A549 (cell line): ENCODE results near the gene FAM181A. TPM values are rescaled to one million over a fixed set of nuclear protein-coding genes. Genes with fewer than 3 reads are reported as not detected.
A peak's percentile ranks its signal among the peaks of the same experiment; 100 is the strongest.

Experiments
- ATAC-seq, 2 experiments: fragments of 200-7000 bp in 1 of 2; fragments of >200 bp in 1 of 2; cut with Nextera tagmentation in 1 of 2; cut with Tn5 transposase in 1 of 2; 3 replicates each; pipeline versions ENCODE4 v1.8.0 to v1.9.1; 2018 to 2020; ENCODE audit warnings: mild to moderate bottlenecking in 1 of 2, moderate library complexity in 1 of 2
- CTCF ChIA-PET: fragments of 300-600 bp; sonication (Branson Sonifier 250); formaldehyde crosslinking; extraction: SDS; loops from one replicate; lab custom pipeline; 2021; ENCODE audit warnings: antibody characterized with exemption, inconsistent platforms; lab: Yijun Ruan, JAX
- POLR2A ChIA-PET: fragments of 350-600 bp; formaldehyde crosslinking; extraction: SDS; loops from one replicate; lab custom pipeline; 2021; ENCODE audit warnings: antibody characterized with exemption, inconsistent platforms; lab: Yijun Ruan, JAX
- DNase-seq, 2 experiments: peaks; one replicate each; pipeline versions ENCODE4 v3.0.0 to v3.0.0-alpha.2; 2011 to 2016; ENCODE audit warnings: low read depth in 1 of 2, low spot score in 1 of 2
- FAIRE-seq: peaks from 2 replicates; lab custom pipeline; 2011; peaks lifted over from hg19 to GRCh38; lab: Jason Lieb, UNC
- H3K27ac ChIP-seq, 2 experiments: fragments of >200 bp; sonication (Bioruptor Twin); formaldehyde crosslinking; 3 replicates each; pipeline ENCODE4 v1.5.1; 2016 to 2017
- H3K4me1 ChIP-seq: fragments of >200 bp; sonication (Bioruptor Twin); formaldehyde crosslinking; 3 replicates; pipeline ENCODE4 v1.6.1; 2016
- H3K4me2 ChIP-seq: fragments of >200 bp; sonication (Bioruptor Twin); formaldehyde crosslinking; 3 replicates; pipeline ENCODE4 v1.6.1; 2016
- H3K4me3 ChIP-seq: fragments of >200 bp; sonication (Bioruptor Twin); formaldehyde crosslinking; 3 replicates; pipeline ENCODE4 v1.5.1; 2016
- H3K9me3 ChIP-seq: fragments of >200 bp; sonication (Bioruptor Twin); formaldehyde crosslinking; 3 replicates; pipeline ENCODE4 v1.6.1; 2016
- CTCF ChIP-seq: fragments of >200 bp; sonication (Bioruptor Twin); formaldehyde crosslinking; IDR thresholded peaks from 3 replicates; pipeline ENCODE4 v1.5.1; 2016
- E2F6 ChIP-seq: IDR thresholded peaks from 2 replicates; pipeline ENCODE4 v1.6.1; 2012; ENCODE audit warnings: low read depth, borderline replicate concordance
- EHMT2 ChIP-seq: fragments of 200-600 bp; sonication (generic); IDR thresholded peaks from 2 replicates; pipeline ENCODE4 v1.6.1; 2016; ENCODE audit warnings: antibody characterized with exemption, low read depth, mild to moderate bottlenecking, moderate library complexity
- EP300 ChIP-seq, 2 experiments: fragments of >200 bp; sonication (Bioruptor Twin); formaldehyde crosslinking; IDR thresholded peaks; 2 replicates in 1 of 2; 3 replicates in 1 of 2; pipeline ENCODE4 v1.6.1; 2016 to 2017
- FOSL2 ChIP-seq, 2 experiments: fragments of 450-650 bp in 1 of 2; fragments of >200 bp in 1 of 2; sonication (Bioruptor Twin) in 1 of 2; formaldehyde crosslinking; IDR thresholded peaks; 2 replicates each; pipeline versions ENCODE4 v1.5.0 to v1.6.1; 2016 to 2020; ENCODE audit warnings: mild to moderate bottlenecking in 1 of 2, moderate library complexity in 1 of 2
- FOXS1 ChIP-seq: fragments of 250-450 bp; sonication (Bioruptor Pico); IDR thresholded peaks from 2 replicates; pipeline ENCODE4 v1.5.0; 2020; ENCODE audit warnings: mild to moderate bottlenecking, moderate library complexity
- HDAC2 ChIP-seq: fragments of 200-600 bp; sonication (generic); IDR thresholded peaks from 2 replicates; pipeline ENCODE4 v1.6.1; 2016
- HEYL ChIP-seq: fragments of 250-450 bp; sonication (Bioruptor Pico); IDR thresholded peaks from 2 replicates; pipeline ENCODE4 v1.8.0; 2021; ENCODE audit warnings: mild to moderate bottlenecking, moderate library complexity
- JUNB ChIP-seq: fragments of >200 bp; sonication (Bioruptor Twin); formaldehyde crosslinking; IDR thresholded peaks from 2 replicates; pipeline ENCODE4 v1.6.1; 2016
- MYC ChIP-seq: IDR thresholded peaks from 2 replicates; pipeline ENCODE4 v1.6.1; 2012; ENCODE audit warnings: mild to moderate bottlenecking, inconsistent platforms, low read length, improper control_type of control experiment, borderline replicate concordance
- POLR2A ChIP-seq: IDR thresholded peaks from 2 replicates; pipeline ENCODE4 v1.6.1; 2012; ENCODE audit warnings: mild to moderate bottlenecking, low read length
- RAD21 ChIP-seq, 2 experiments: fragments of >200 bp in 1 of 2; sonication (Bioruptor Twin) in 1 of 2; formaldehyde crosslinking in 1 of 2; IDR thresholded peaks in 1 of 2; conservative IDR thresholded peaks in 1 of 2; 2 replicates in 1 of 2; 3 replicates in 1 of 2; pipeline ENCODE4 v1.6.1; 2012 to 2018; ENCODE audit warnings: inconsistent platforms in 1 of 2
- REST ChIP-seq: fragments of 200-600 bp; sonication (generic); IDR thresholded peaks from 2 replicates; pipeline ENCODE4 v1.6.1; 2016; ENCODE audit warnings: antibody characterized with exemption, mild to moderate bottlenecking, moderate library complexity
- RFX5 ChIP-seq: fragments of 450-650 bp; IDR thresholded peaks from 2 replicates; pipeline ENCODE4 v1.7.1; 2014; ENCODE audit warnings: antibody characterized with exemption, mild to moderate bottlenecking, moderate library complexity
- SMC3 ChIP-seq: fragments of >200 bp; sonication (Bioruptor Twin); formaldehyde crosslinking; IDR thresholded peaks from 3 replicates; pipeline ENCODE4 v1.6.1; 2018; ENCODE audit warnings: inconsistent platforms
- TP53 ChIP-seq: fragments of 250-450 bp; sonication (Bioruptor Pico); IDR thresholded peaks from 2 replicates; pipeline ENCODE4 v1.5.0; 2021; ENCODE audit warnings: mild to moderate bottlenecking, moderate library complexity
- ZC3H11A ChIP-seq: fragments of 450-650 bp; IDR thresholded peaks from 2 replicates; pipeline ENCODE4 v1.6.1; 2014; ENCODE audit warnings: antibody characterized with exemption, mild to moderate bottlenecking
- ZFP36 ChIP-seq: fragments of 450-650 bp; IDR thresholded peaks from 2 replicates; pipeline ENCODE4 v1.6.1; 2014; ENCODE audit warnings: borderline replicate concordance; ENCODE audit not compliant: partially characterized antibody
- WGBS: methylation state at CpG from one replicate; pipeline ENCODE4 v1.1.6; 2017; ENCODE audit errors: missing lambda C conversion rate; 5-methylcytosine and 5-hydroxymethylcytosine counted together
- polyA plus RNA-seq, 4 experiments: library from polyadenylated mRNA; depleted of rRNA in 3 of 4; stranded (reverse); fragments of >200 nt; fragmentation: RNase III in 1 of 4; extraction: RNeasy Plus Mini Kit Qiagen cat#74134 plus additional on column Dnase treatment in 1 of 4; gene quantifications; 2 replicates in 3 of 4; 3 replicates in 1 of 4; pipeline ENCODE4 v1.2.3, GENCODE V29; 2011 to 2017

Gene FAM181A
- polyA plus RNA-seq, 2 of the 4 experiments (the other 2 are of a cell fraction): not detected

GRCh38 chr14:93892923-93893558 lies 34.1 kb upstream of the FAM181A start:
- H3K4me1 ChIP-seq: no peaks in the 10 kb centered on the region
- FAIRE-seq (no peak), ATAC-seq (peak; percentile 65 to 89; a peak in 3 of 6 replicates), DNase-seq (peak; percentile 52 to 54)
- H3K27ac ChIP-seq: no peak overlapping the region
- ChIA-PET POLR2A (no interaction called here), CTCF (interaction anchor here (0.6 to 2.4 kb wide), 18 partner anchors 8 to 425 kb away, joined by 3 to 16 read pairs (median 4); no protein-coding TSS in a partner anchor)
- H3K4me2 ChIP-seq: no peak overlapping the region
- WGBS: 39% methylated on average over 13 of the region's 13 CpGs
- H3K4me3 ChIP-seq: no peak overlapping the region
- no peaks in the 10 kb centered on the region for H3K9me3 ChIP-seq
- TF ChIP-seq ZC3H11A (no peak), REST (no peak), FOXS1 (CRISPR knock-in tag) (no peak), CTCF (peak; percentile 61), SMC3 (peak; percentile 78), EP300 (IDR thresholded peaks at IDR 0.05) (no peak), POLR2A (no peak), MYC (no peak), RAD21 (conservative IDR thresholded peaks at IDR 0.05 in 1 of 2, IDR thresholded peaks at IDR 0.05 in 1 of 2) (peak; percentile 59 to 64)

GRCh38 chr14:93893661-93894261 lies 33.4 kb upstream of the FAM181A start:
- H3K27ac ChIP-seq: no peak overlapping the region
- POLR2A ChIA-PET: no interaction called here
- H3K9me3 ChIP-seq: no peaks in the 10 kb centered on the region
- no peak for TF ChIP-seq HEYL (CRISPR knock-in tag)
- TF ChIP-seq ZFP36: no peak
- TF ChIP-seq JUNB: no peak
- TF ChIP-seq EHMT2: no peak
- no peak for TF ChIP-seq E2F6
- no peak for TF ChIP-seq TP53 (CRISPR knock-in tag)
- TF ChIP-seq SMC3: no peak
- no peak for TF ChIP-seq FOSL2 (IDR thresholded peaks at IDR 0.05)
- TF ChIP-seq FOSL2 (CRISPR knock-in tag; IDR thresholded peaks at IDR 0.05): no peak
- no peak for TF ChIP-seq HDAC2
- no peak for TF ChIP-seq RFX5
- TF ChIP-seq, all 56 proteins: peak for 0
- WGBS: 79% methylated on average over 12 of the region's 12 CpGs
- H3K4me3 ChIP-seq: no peak overlapping the region
- FAIRE-seq: no peak
- H3K4me2 ChIP-seq: no peak overlapping the region
- H3K4me1 ChIP-seq: no peaks in the 10 kb centered on the region
- ATAC-seq: no peak
- DNase-seq: no peak
- CTCF ChIA-PET: interaction anchor here (0.7 to 2.4 kb wide), 17 partner anchors 8 to 425 kb away, joined by 3 to 16 read pairs (median 4); no protein-coding TSS in a partner anchor
